Stimulated activated CD4-positive, alpha-beta T cell treated with anti-CD3 and anti-CD28 coated beads, Interleukin-1b, Interleukin-23, amount 100 ng/mL, for 1 hour (primary cell): ENCODE results near the gene ANKRD13B.

Experiments
- DNase-seq, 2 donors: peaks; one replicate each; pipeline ENCODE4 v3.0.0-alpha.2; 2020; ENCODE audit warnings: low read depth in 2 of 2

The ANKRD13B gene

GRCh38 chr17:29616300-29617048 is 23.5 kb downstream of the ANKRD13B start:
- no peak for DNase-seq

GRCh38 chr17:29617125-29617480 is 24.2 kb downstream of the ANKRD13B start:
- peak; percentile 67 to 85 for DNase-seq

- peak; percentile 67 to 79 for DNase-seq
Observed at GRCh38 chr17:29617481-29618271, 24.7 kb downstream of the ANKRD13B start.

- no peak for DNase-seq
Observed at GRCh38 chr17:29618272-29619065, 25.5 kb downstream of the ANKRD13B start.

- DNase-seq: no peak
Observed at GRCh38 chr17:29619251-29619650, 26.3 kb downstream of the ANKRD13B start.

- no peak for DNase-seq
Observed at GRCh38 chr17:29620271-29620670, 27.3 kb downstream of the ANKRD13B start.

- DNase-seq: no peak
Observed at GRCh38 chr17:29620779-29621500, 28.0 kb downstream of the ANKRD13B start.

GRCh38 chr17:29621751-29622194 is 28.8 kb downstream of the ANKRD13B start:
- DNase-seq: no peak

GRCh38 chr17:29622337-29623282 is 29.7 kb downstream of the ANKRD13B start, which contains the start of gene CORO6:
Gene CORO6, minus strand, starts transcription at chr17:29622912. Its CDS starts 1,491 bp downstream, at chr17:29621421.
- peak in 1 of 2 donors; percentile 60 for DNase-seq

- no peak for DNase-seq
Observed at GRCh38 chr17:29623283-29623647, 30.3 kb downstream of the ANKRD13B start.

GRCh38 chr17:29624586-29624985 is 31.7 kb downstream of the ANKRD13B start:
- no peak for DNase-seq

GRCh38 chr17:29625037-29625750 is 32.3 kb downstream of the ANKRD13B start:
- DNase-seq: no peak

- DNase-seq: no peak
Observed at GRCh38 chr17:29627951-29628350, 35.0 kb downstream of the ANKRD13B start.

GRCh38 chr17:29628644-29629043 is 35.7 kb downstream of the ANKRD13B start:
- no peak for DNase-seq

- no peak for DNase-seq
Observed at GRCh38 chr17:29629839-29630238, 36.9 kb downstream of the ANKRD13B start.

GRCh38 chr17:29630630-29631193 is 37.8 kb downstream of the ANKRD13B start:
- no peak for DNase-seq

- no peak for DNase-seq
Observed at GRCh38 chr17:29633886-29634285, 41.0 kb downstream of the ANKRD13B start.

- DNase-seq: no peak
Observed at GRCh38 chr17:29640413-29640812, 47.5 kb downstream of the ANKRD13B start.

GRCh38 chr17:29640981-29641642 is 48.2 kb downstream of the ANKRD13B start:
- no peak for DNase-seq
